Ovary (tissue), 10 donors: ENCODE measurements around the gene C1QTNF9. TPM values are rescaled to one million over a fixed set of nuclear protein-coding genes. Genes with fewer than 3 reads are reported as not detected.
"Not testable (repeated sequence)": the region's sequence is repeated elsewhere in the genome, so short reads cannot be mapped to it uniquely, and the experiment has no call there.

Experiments
- DNase-seq, 5 donors: peaks; one replicate each; pipeline ENCODE4 v3.0.0-alpha.2; 2019 to 2020
- H3K27ac ChIP-seq, 2 donors: fragments of 200-600 bp; one replicate each; pipeline versions ENCODE4 v1.5.1 to v1.8.0; 2019 to 2022
- H3K27me3 ChIP-seq: fragments of 200-600 bp; one replicate; pipeline ENCODE4 v1.8.0; 2022
- H3K36me3 ChIP-seq: fragments of 200-600 bp; sonication (generic); one replicate; pipeline ENCODE4 v1.5.1; 2019
- H3K4me1 ChIP-seq: one replicate; pipeline ENCODE4 v1.8.1; 2013; ENCODE audit warnings: mild to moderate bottlenecking, moderate library complexity; ENCODE audit not compliant: insufficient read depth
- H3K4me3 ChIP-seq: fragments of 200-600 bp; sonication (generic); one replicate; pipeline ENCODE4 v1.5.1; 2017
- H3K9me3 ChIP-seq, 2 donors: fragments of 200-600 bp in 1 of 2; sonication (generic) in 1 of 2; one replicate each; pipeline versions ENCODE4 v1.5.1 to v1.8.1; 2013 to 2019; ENCODE audit warnings: mild to moderate bottlenecking in 1 of 2, moderate library complexity in 1 of 2
- CTCF ChIP-seq, 3 donors: fragments of 450-650 bp in 2 of 3; fragments of 200-600 bp in 1 of 3; IDR thresholded peaks; one replicate each; pipeline versions ENCODE4 v1.5.1 to v1.8.0; 2016 to 2022; ENCODE audit warnings: antibody characterized with exemption in 3 of 3, mild to moderate bottlenecking in 1 of 3
- EP300 ChIP-seq: sonication (generic); formaldehyde crosslinking; IDR thresholded peaks from one replicate; pipeline ENCODE4 v1.6.1; 2017; ENCODE audit warnings: antibody characterized with exemption
- POLR2A ChIP-seq: fragments of 450-650 bp; IDR thresholded peaks from one replicate; pipeline ENCODE4 v1.6.1; 2017; ENCODE audit warnings: antibody characterized with exemption, mild to moderate bottlenecking, moderate library complexity
- WGBS, 3 donors: extraction: QIAGEN DNeasy Blood & Tissue Kit in 1 of 3; methylation state at CpG; one replicate each; pipeline versions ENCODE4 v1.1.5 to v1.1.7; 2013 to 2017; 5-methylcytosine and 5-hydroxymethylcytosine counted together
- intact Hi-C, 4 donors: fragments of 100-400 bp; cut with DNase I; formaldehyde crosslinking; loops; one replicate each; pipeline versions ENCODE4 v1.11.0 to v1.15.1; 2022 to 2023
- long read RNA-seq, 3 donors: library from polyadenylated mRNA in 2 of 3; unstranded in 2 of 3; transcript quantifications; one replicate each; pipeline ENCODE4 v2.0.0 and lab custom pipeline, GENCODE V29; 2021 to 2026
- polyA plus RNA-seq, 2 donors: library from polyadenylated mRNA; stranded (reverse); fragments of 200-250 nt in 1 of 2; fragments of 350-450 nt in 1 of 2; fragmentation: Illumina TruSeq in 1 of 2; extraction: RNeasy Lipid Tissue Mini Kit (QIAGEN cat#74804) in 1 of 2; gene quantifications; one replicate each; pipeline ENCODE4 v1.2.3, GENCODE V29; 2013 to 2014
- total RNA-seq, 7 donors: library from RNA; depleted of rRNA in 2 of 7; stranded (reverse); fragments of >200 nt in 2 of 7; fragmentation: NEBNext Ultra II Directional in 3 of 7; extraction: Animal tissue kit (Norgen Biotek cat#: 25700) in 3 of 7; gene quantifications; one replicate each; pipeline versions ENCODE4 v1.1.0 to v1.2.4, GENCODE V29; 2016 to 2023
- donor health status: DM: no; HTN: no; CAD: no; lungs with moderate emphysema.
- donor health status: DM: no; HTN: no; CAD: no.
- donor health status: Bipolar disorder and iron deficiency.
- donor health status: DM: yes; HTN: yes; CAD: no.
- donor health status: DM: no; HTN: no; CAD: no.
- donor health status: DM: yes; HTN: yes; CAD: no.

Gene C1QTNF9
- total RNA-seq (under 1 TPM in 4 of 7 donors, not detected in 3; 0.12 to 0.27 (median 0.19) TPM), polyA plus RNA-seq (1 to 10 TPM in 1 of 2 donors, under 1 TPM in 1; 0.39 to 1.6 TPM)
- long read RNA-seq, donor 1 = 0 reads
- long read RNA-seq, donor 2 = 0 reads
- long read RNA-seq, donor 3 = 0 reads

- H3K27me3 ChIP-seq, DNase-seq, H3K4me1 ChIP-seq, H3K27ac ChIP-seq, H3K36me3 ChIP-seq, intact Hi-C loops, H3K9me3 ChIP-seq, H3K4me3 ChIP-seq: not testable (repeated sequence)
- 34 to 43% (median 42%) methylated on average over 2 of the region's 2 CpGs for WGBS, 3 donors
Observed at GRCh38 chr13:24309300-24309699, at the start of gene C1QTNF9. Gene C1QTNF9, plus strand, starts transcription at chr13:24309580. Its CDS starts 6,424 bp downstream, at chr13:24316004.

GRCh38 chr13:24261566-24261965 is 47.8 kb upstream of the C1QTNF9 start:
- H3K36me3 ChIP-seq = no peaks in the 10 kb centered on the region
- H3K9me3 ChIP-seq = no peaks in the 10 kb centered on the region
- 35 to 44% (median 39%) methylated on average over 3 of the region's 3 CpGs for WGBS, 3 donors
- TF ChIP-seq CTCF (IDR thresholded peaks at IDR 0.05) (no peak), EP300 (no peak), POLR2A (no peak)
- no peak overlapping the region for H3K4me3 ChIP-seq
- peak in 3 of 5 donors; percentile 42 to 59 (median 46) for DNase-seq
- no peaks in the 10 kb centered on the region for H3K27me3 ChIP-seq
- H3K4me1 ChIP-seq = peaks cover 6% of the 10 kb centered on the region
- intact Hi-C loops = no loop called here
- peak overlapping the region in 1 of 2 donors; percentile 11 for H3K27ac ChIP-seq

- peak in 1 of 5 donors; percentile 9 for DNase-seq
- Histone ChIP-seq H3K9me3 (no peaks in the 10 kb centered on the region), H3K27ac (peak overlapping the region in 1 of 2 donors; percentile 37), H3K4me1 (peaks cover 8% of the 10 kb centered on the region), H3K4me3 (no peak overlapping the region), H3K36me3 (no peaks in the 10 kb centered on the region), H3K27me3 (no peaks in the 10 kb centered on the region)
- 2 to 26% (median 14%) methylated on average over 4 of the region's 4 CpGs for WGBS, 3 donors
- no peak for TF ChIP-seq POLR2A
- TF ChIP-seq EP300 = no peak
- TF ChIP-seq CTCF (IDR thresholded peaks at IDR 0.05) = no peak
- intact Hi-C loops = no loop called here
Observed at GRCh38 chr13:24263632-24264031, 45.7 kb upstream of the C1QTNF9 start.

- no peaks in the 10 kb centered on the region for H3K36me3 ChIP-seq
- no peaks in the 10 kb centered on the region for H3K9me3 ChIP-seq
- no peaks in the 10 kb centered on the region for H3K27me3 ChIP-seq
- no peak for TF ChIP-seq POLR2A
- no peak for TF ChIP-seq CTCF (IDR thresholded peaks at IDR 0.05)
- TF ChIP-seq EP300 = no peak
- peak overlapping the region in 1 of 2 donors; percentile 37 for H3K27ac ChIP-seq
- H3K4me1 ChIP-seq = peaks cover 8% of the 10 kb centered on the region
- intact Hi-C loops = no loop called here
- no peak overlapping the region for H3K4me3 ChIP-seq
- 92 to 96% (median 95%) methylated on average over 8 of the region's 8 CpGs for WGBS, 3 donors
- peak in 1 of 5 donors; percentile 11 for DNase-seq
Observed at GRCh38 chr13:24264976-24265375, 44.4 kb upstream of the C1QTNF9 start.

GRCh38 chr13:24265453-24265852 is 43.9 kb upstream of the C1QTNF9 start:
- TF ChIP-seq CTCF (IDR thresholded peaks at IDR 0.05) (no peak), EP300 (no peak), POLR2A (no peak)
- H3K4me1 ChIP-seq = peaks cover 8% of the 10 kb centered on the region
- 92 to 99% (median 93%) methylated on average over 3 of the region's 3 CpGs for WGBS, 3 donors
- no peaks in the 10 kb centered on the region for H3K36me3 ChIP-seq
- peak in 1 of 5 donors; percentile 9 for DNase-seq
- no peaks in the 10 kb centered on the region for H3K9me3 ChIP-seq
- no peak overlapping the region for H3K27ac ChIP-seq
- intact Hi-C loops = no loop called here
- no peaks in the 10 kb centered on the region for H3K27me3 ChIP-seq
- H3K4me3 ChIP-seq = no peak overlapping the region
